NCI-H2227 (cell line): ENCODE data around the gene ANKRD24.
"Not testable (repeated sequence)": the region's sequence is repeated elsewhere in the genome, so short reads cannot be mapped to it uniquely, and the experiment has no call there.

Experiments
- DNase-seq: peaks from one replicate; lab custom pipeline; 2025; ENCODE audit not compliant: unreplicated experiment; lab: John Stamatoyannopoulos, UW

Gene ANKRD24

DNA sequence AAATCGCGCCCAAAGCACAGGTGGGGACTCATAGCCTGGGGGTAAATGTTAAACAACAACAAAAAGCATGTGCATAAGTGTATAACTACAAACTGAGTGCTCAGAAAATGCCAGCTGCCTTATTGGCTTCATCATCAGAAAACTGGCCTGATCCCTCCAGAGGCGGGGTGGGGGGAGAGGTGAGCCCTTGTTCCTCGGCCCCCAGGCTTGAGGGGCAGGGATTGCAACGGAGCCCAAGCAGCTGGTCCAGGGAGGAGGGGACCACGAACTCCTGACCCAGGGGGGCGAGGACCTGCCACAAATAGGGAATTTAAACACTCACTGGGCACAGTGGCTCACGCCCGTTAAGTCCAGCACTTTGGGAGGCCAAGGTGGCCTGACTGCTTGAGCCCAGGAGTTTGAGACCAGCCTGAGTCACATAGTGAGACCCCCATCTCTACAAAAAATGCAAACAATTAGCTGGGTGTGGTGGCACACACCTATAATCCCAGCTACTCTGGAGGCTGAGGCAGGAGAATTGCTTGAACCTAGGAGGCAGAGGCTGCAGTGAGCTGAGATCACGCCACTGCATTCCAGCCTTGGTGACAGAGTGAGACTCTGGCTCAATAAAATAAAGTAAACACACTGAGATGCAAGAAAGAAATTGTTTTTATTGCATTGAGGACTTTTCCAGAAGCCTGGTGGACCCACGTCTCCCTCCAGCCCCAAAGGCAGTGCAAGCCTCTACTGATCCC lies 8.8 kb upstream of the ANKRD24 start:
- no peak for DNase-seq

DNA sequence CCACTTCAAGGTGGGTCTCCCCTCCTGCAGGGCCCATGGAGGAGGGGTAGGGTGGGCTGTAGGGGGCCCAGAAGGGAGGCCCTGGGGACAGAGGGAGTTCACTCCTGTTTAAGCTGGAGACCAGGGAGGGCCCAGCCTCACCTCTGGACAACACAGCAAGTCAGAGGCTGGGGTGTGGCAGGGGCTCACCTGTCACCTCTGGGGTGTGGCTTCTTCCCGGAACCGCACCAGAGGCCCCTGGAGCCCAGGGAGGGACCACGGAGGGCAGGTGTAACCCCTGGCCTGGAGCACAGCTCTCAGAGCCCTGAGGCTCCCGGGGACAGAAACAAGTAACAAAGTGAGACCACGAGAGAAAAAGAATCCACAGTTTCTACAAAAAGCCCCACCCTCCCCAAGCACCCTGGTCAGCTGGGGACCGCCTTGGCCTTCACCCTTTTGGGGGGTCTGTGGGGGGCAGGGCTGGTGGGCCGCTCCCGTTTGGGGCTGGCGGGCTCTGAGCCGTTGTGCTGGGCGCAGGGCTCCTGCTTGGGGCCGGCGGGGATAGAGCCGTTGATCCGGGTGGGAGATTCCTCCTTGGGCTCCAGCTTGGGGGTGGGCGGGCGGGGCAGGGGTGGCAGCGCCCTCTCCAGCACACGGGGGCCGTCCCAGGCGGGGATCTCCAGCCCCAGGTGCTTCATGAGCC lies 8.1 kb upstream of the ANKRD24 start:
- DNase-seq = no peak

DNA sequence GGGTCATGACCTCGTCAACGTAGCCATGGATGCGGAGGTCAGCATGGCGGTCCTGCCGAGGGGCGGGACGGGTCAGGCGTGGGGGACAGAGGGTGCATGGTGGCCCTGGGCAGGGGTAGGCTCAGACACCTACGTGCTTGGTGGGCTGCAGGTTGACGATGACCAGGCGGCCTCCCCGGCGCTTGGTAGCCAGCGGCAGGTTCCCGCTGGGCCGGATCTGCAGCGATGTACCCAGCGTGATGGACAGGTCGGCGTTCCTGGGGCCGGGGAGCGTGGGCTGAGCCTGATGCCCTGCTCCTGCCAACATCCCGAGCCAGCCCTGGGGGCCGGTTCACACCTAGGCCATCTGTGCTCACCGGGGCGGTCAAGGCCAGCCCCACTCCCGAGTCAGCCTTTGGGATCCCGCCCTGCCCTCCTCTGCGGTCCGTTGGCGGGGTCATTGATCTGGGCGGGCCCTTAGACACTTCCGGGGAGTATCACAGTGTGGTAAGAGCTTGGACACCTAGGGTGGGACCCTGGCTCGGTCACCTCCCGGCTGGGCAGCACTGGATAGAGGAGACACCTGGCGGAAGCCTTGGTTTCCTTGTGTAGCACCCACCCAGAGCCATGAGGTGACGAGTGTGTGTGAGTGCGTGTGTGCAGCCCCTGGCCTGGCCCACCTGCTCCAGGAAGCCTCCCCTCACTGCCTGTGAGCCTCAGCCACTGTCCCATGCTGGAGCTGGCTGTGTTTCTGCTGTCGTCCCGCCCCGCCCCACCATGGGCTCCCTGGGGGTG lies 7.4 kb upstream of the ANKRD24 start:
- DNase-seq = no peak

DNA sequence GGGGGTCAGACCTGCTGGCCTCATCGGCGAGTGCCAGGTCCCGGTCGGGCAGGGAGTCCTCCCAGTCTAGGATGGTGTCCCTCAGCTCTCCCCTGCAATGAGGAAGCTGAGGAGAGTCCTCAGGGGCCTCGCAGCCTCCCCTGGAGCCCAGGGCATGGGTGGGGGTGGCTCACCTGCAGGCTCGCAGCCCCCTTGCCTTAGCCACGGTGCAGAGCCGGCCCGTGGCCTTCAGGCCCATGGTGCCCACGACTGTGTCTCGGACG lies 6.9 kb upstream of the ANKRD24 start:
- DNase-seq = no peak

DNA sequence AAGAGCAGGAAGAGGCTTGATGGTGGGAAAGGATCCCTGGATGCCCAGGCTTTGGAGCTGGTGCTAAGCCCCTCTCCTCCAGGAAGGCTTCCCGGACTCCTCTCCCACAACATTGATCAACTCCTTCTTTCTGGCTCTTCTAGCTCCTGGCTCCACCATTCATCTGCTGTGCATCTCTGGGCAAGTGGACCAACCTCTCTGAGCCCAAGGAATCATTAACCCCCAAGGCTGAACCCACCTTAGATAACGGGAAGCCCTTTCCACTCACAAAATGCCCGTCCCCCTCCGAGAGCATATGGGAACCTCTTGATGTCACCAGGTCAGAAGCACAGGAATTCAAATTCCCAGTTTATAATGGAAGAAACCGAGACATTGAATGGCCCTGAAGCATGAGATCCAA lies 5.3 kb upstream of the ANKRD24 start:
- no peak for DNase-seq

DNA sequence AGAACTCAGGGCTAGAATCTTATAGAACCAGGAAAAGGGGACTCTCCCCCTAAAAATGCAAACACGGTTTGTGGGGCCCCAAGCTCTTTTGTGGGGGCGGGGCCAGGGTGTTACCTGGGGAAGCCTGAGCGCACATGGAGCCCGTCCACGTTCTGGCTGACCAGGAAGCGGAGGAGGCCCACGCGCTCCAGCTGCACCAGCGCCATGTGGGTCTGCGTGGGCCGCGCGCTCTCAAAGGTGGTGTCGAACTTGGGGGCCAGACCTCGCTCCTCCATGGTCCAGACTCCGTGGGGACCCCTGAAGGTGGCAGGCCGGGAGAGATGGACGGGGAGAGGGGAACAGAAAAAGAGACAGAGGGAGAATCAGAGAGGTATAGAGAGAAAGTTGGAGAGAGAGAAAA lies 3.5 kb upstream of the ANKRD24 start:
- no peak for DNase-seq

DNA sequence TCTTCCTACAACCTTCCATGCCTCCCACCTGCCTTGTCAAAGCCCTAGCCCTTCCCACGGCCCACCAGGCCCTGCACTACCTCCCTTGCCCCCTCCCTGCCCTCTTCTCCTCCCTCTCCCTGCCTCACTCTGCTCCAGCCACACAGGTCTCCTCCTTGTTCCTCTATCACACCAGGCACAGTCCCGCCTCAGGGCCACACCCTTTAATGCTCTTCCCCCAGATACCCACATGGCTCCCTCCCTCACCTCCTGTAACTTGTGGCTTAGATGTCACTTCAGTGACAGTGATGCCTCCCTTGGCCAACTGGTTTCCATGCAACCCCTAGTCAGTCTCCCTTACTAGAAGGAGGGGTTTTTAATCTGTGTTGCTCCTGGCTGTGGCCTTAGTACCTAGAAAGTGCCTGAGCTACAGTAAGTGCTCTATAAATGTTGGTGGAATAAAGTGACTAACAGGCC lies 1.4 kb upstream of the ANKRD24 start:
- no peak for DNase-seq

DNA sequence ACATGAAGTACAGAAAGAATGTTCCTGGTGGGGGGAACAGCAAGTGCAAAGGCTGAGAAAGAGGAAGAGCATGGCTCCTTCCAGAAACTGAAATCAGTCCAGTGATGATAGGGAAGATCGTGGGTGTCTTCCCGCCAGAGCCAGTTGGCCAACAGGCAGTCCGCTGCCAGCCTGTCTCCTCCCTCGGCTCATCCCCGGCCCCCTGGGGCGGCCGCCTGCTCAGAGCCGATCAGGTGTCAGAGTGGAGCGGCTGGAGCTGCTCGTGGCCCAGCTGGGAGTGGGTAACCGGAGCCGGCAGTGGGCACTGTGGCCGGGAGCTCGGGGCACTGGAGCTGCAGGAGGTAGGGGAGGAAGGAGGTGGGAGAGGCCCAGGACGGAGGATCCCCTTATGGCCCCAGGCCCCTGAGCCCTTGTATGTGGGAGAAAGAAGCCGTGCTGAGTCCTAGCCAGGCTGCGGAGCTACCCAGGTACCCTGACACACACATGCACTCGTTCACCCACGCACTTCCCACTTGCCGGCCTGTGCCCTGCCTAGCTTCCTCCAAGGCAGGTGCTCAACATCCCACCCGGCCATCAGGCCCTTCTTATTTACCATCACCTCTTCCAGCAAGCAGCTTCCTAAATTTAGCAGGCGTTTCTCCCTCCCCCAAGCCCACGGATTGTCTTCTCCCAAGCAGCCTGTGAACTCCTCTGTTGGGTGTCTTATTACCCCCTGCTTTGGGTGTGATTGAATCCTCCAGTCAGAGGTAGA lies 1.7 kb downstream of the ANKRD24 start:
- DNase-seq = peak; percentile 18

DNA sequence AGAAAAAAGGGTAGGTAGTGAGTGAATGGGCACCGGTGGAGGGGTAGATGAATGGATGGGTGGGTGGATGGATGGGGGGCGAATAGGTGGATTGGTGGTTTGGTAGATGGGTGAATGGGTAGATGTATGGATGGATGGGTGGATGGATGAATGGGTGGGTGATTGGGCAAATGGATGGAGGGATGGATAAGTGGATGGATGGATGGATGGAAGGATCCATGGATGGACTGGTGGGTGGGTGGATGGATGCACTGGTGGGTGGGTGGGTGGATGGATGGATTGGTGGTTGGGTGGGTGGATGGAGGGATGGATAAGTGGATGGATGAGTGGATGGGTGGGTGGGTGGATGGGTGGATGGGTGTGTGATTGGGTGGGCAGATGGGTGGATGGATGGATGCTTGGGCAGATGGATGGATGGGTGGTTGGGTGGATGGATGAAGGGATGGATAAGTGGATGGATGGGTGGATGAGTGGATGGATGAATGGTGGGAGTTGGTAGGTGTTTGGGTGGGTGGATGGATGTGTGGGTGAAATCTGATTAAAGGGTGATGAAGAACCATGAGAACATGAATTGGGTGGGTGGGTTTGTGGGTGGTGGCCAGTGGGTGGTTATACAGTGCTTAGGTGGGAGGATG lies 2.3 kb downstream of the ANKRD24 start:
- DNase-seq = no peak

DNA sequence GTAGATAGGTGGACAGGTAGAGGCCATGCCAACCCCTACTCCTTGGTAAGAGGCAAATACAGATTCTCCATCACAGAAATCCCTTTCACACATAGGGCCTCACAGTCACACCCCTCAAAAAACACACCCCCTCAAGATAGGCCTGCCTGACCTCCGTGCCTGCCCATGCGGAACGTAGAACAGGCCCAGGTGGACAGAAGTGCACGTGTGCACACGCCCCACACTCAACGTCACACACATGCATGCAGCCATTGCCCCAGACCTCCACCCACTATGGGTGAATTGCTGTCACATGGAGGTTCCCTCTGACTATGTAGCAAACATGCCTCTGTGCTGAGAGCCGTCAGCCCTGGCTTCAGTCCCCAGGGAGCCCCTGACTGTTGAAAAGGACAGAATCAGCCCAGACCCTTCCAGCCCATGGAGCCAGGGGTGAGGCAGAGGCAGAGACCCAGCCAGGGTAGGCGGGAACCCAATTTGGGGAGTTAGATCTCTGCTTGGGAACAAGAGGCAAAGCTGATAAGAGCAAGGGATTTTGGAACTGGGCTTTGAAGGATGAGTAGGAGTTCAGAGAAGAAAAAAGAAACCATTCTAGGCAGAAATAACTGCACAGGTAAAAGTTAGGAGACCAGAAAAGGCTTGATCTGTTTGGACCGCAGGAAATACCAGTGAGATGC lies 3.1 kb downstream of the ANKRD24 start:
- DNase-seq = no peak

DNA sequence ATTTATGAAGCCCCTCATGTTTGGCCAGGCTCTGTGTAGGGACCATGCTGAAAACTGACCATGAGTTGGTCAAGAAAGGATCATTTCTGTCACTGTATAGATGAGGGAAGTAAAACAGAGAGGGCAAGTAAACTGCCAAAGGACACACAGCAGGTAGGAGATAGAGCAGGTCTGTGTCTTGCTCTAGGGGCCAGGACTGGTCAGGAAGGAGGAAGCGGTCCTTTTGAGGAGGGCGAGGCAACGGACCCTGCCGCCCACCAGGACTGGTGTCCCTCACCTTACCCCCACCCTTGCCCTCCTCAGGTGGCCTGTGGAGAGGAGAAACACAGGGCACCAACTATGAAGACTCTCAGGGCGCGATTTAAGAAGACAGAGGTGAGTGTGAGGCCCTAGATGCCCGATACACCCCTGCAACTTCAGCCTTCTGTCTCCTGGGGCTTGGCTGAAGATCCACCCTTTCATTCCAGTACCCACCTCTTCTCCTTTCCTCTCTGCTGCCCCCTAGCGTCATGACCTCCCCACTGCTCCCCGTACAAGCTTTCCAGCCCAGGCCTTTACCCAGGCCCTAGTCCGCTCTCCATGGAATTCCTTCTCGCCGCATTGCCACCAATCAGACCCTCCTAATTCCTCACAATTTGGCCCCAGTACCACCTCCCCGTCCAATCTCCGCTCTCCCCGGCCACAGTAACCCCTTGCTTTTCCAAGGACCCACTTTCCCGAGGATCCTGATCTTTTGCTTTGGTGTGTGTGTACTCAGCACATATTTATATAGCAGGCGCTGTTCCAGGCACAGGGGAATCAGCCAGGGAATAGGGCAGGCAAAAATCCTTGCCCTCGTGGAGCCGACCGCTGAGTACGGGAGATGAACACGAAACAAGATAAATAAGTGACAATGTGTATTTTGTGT lies 3.9 kb downstream of the ANKRD24 start:
- peak; percentile 43 for DNase-seq

DNA sequence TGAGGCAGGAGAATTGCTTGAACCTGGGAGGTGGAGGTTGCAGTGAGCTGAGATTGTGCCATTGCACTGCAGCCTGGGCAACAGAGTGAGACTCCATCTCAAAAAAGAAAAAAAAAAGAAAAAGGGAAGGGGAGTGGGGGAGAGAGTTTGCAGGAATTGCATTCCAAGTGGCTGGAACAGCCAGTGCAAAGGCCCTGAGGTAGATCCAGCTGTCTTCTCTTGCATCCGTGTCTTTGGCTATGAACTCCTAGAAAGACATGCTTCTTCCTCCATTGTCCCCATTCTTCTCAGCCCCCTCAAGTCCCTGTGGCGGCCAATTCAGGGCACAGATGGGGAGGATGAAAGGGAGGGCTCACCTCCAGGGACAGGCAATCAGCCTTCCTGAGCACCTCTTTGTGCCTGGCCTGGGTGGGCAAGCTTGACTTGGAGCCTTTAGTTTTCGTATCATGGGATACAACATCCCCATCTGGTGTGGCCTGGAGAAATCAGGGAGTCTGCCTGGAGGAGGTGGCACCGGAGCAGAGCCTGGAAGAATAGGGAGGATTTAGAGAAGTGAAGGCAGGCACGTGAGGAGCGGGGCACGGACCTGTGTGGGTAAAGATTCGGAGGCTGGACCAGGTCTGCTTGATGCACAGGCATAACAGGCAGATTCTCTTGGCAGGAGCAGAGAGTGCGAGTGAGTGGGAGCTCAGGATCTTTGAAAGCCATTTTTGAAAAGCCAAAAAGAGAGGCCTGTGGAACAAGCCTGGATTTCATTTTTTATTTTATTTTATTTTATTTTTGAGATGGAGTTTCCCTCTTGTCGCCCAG lies 5.0 kb downstream of the ANKRD24 start:
- no peak for DNase-seq

DNA sequence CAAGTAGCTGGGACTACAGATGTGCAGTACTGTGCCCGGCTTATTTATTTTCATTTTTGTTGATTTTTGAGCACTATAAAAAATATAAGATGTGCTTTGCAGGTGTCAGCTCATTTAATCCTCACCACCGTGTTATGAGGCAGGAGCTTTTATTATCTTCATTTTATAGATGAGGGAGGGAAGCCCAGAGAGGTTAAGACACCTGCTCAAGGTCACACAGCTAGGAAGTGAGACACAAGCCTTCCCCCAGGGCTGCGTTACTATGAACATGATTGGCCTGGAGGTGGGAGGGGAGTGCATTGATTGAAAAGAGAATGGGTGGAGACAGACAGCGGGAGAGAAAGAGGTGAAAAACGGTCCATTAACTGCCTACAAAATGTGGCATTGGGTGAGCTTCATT lies 7.2 kb downstream of the ANKRD24 start:
- DNase-seq = no peak

DNA sequence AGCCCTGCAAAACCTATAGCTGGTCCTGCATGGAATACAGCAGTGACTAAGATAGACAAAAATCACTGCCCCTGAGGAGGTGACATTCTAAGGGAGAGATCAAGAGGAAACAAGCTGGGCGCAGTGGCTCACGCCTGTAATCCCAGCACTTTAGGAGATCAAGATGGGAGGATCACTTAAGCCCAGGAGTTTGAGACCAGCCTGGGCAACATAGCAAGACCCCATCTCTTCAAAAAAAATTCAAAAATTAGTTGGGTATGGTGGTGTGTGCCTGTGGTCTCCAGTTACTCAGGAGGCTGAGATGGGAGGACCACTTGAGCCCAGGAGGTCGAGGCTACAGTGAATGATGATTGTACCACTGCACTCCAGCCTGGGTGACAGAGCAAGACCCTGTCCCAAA lies 10.0 kb downstream of the ANKRD24 start:
- not testable (repeated sequence) for DNase-seq

DNA sequence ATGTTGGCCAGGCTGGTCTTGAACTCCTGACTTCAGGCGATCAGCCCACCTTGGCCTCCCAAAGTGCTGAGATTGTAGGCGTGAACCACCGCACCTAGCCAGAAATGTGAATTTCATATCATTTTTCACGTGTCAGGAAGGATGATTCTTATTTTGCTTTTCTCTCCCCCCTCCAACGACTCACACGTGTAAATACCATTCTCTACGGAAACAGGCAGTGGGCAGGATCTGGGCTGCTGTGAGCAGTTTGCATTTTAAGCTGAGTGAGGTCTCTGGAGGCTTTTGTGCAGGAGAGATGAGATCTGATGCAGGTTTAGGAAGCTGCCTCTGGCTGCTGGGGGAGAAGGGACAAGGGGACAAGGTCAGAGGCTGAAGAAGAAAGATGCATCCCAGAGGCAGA lies 11.9 kb downstream of the ANKRD24 start:
- DNase-seq = no peak

DNA sequence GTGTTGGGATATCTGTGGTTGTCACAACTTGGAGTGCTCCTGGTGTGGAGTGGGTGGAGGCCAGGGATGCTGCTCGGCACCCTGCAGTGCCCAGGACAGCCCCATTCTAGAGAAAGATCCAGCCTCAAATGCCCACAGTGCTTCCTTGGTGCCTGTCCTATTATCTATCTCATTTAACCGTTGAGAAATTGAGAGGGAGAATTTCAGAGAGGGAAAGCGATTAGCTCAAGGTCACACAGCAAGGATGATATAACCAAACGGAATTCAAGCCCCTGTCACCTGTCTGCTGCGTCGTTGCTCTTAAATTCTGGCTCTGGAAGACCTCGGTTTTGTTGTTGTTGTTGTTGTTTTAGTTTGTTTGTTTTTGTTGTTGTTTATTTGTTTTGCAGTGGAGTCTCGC lies 13.5 kb downstream of the ANKRD24 start:
- no peak for DNase-seq

DNA sequence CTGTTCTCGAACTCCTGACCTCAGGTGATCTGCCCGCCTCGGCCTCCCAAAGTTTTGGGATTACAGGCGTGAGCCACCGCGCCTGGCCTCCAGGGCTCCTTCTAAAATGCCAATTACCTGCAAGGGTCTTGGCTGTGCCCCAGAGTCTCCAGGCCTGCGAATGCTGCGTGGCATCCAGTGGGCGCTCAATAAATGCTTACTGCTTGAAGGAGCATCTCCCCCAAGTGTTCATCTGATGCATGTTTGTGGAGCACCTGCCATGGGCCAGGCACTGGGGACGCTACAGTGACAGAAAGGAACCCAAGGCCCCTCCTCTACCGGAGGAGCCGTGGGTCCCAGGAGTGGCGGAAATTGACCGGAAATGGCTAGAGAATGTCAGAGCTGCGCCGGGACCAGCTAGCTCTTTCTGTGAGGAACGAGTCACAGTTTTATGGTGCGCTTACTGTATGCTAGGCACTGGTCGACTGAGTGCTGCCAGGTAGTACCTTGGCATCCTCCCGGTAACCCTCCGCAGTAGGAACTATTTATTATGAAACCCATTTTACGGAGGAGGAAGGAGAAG lies 14.2 kb downstream of the ANKRD24 start:
- no peak for DNase-seq

DNA sequence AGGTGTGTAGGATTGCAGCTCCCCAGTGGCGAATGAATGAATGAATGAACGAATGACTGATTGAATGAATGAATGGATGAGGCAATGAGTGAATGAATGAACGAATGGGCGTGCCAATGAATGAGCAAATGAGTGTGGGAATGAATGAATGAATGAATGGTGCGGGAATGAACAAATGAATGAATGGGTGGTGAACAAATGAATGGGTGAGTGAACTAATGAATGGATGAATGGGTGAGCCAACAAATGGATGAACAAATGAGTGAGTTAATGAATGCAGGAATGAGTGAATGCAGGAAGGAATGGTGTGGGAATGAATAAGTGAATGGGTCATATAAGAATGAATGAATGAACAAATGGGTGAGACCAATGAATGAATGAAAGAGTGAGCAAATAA lies 14.7 kb downstream of the ANKRD24 start:
- DNase-seq = no peak
